Measurements from ENCODE around the gene ACTN4.

The ACTN4 gene

DNA sequence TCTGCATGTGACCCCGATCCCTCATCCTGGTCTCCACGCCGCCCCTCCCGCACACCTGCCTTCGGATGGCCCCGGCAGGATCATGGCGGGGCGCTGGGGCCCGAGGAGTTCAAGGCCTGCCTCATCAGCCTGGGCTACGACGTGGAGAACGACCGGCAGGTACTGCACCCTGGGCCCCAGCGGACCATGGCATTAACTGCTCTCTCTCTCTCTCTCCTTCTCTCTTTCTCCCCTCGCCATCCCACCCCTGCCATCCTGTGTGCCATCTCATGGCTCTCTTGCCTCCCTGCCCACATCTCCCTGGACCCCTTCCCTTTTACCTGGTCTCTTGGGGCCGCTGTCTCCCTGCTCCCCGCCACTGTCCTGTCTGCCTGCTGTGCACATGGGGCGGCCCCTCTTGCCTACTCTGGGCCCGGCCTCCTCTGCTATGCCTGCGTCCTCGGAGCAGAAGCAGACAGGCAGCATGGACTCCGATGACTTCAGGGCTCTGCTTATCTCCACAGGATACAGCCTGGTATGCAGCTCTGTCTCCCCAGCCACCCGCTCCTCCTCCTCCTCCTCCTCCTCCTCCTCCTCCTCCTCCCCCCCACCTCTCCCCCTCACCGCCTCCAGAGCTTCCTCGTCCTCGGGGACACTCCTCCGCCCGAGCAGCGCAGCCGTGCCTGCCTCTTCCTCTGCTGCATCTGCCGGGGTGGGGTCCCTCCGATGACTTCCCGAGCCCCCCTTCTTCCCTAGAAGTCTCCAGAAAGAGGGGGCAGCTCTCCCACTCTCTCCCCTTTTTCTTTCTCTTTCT lies 80.6 kb downstream of the ACTN4 start:
- peaks cover 25% of the 10 kb centered on the region for H3K36me3 Mint-ChIP-seq (ENCODE audit: low read depth)

DNA sequence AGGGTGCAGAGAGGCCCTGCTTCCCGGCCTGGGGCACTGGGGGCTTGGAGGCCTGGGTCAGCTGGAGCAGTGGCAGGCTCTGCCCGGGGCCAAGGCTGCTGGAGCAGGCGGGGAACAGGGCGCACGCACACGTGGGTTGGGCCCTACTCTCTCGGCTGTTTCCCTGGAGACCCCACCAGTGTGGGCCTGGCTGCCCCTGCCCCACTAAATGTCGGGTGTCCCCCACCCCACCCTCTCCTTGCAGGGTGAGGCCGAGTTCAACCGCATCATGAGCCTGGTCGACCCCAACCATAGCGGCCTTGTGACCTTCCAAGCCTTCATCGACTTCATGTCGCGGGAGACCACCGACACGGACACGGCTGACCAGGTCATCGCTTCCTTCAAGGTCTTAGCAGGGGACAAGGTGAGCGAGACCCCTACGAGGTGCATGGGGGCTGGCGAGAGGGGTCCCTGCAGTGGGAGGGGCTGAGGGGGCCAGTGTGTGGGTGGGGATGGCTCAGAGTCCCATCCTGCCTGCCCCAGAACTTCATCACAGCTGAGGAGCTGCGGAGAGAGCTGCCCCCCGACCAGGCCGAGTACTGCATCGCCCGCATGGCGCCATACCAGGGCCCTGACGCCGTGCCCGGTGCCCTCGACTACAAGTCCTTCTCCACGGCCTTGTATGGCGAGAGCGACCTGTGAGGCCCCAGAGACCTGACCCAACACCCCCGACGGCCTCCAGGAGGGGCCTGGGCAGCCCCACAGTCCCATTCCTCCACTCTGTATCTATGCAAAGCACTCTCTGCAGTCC lies 81.5 kb downstream of the ACTN4 start:
- Mint-ChIP-seq H3K9me3 (no peaks in the 10 kb centered on the region), H3K4me1 (ENCODE audit: low read depth) (peaks cover 8% of the 10 kb centered on the region), H3K27me3 (ENCODE audit: low read depth) (no peaks in the 10 kb centered on the region), H3K36me3 (ENCODE audit: low read depth) (peaks cover 25% of the 10 kb centered on the region), H3K27ac (no peak overlapping the region), H3K4me3 (no peak overlapping the region)

More for the DNA sequence above, 80.6 kb downstream of the ACTN4 start:
- Mint-ChIP-seq H3K27ac (no peak overlapping the region), H3K4me3 (no peak overlapping the region), H3K27me3 (ENCODE audit: low read depth) (no peaks in the 10 kb centered on the region), H3K9me3 (no peaks in the 10 kb centered on the region), H3K4me1 (ENCODE audit: low read depth) (peaks cover 5% of the 10 kb centered on the region)

DNA sequence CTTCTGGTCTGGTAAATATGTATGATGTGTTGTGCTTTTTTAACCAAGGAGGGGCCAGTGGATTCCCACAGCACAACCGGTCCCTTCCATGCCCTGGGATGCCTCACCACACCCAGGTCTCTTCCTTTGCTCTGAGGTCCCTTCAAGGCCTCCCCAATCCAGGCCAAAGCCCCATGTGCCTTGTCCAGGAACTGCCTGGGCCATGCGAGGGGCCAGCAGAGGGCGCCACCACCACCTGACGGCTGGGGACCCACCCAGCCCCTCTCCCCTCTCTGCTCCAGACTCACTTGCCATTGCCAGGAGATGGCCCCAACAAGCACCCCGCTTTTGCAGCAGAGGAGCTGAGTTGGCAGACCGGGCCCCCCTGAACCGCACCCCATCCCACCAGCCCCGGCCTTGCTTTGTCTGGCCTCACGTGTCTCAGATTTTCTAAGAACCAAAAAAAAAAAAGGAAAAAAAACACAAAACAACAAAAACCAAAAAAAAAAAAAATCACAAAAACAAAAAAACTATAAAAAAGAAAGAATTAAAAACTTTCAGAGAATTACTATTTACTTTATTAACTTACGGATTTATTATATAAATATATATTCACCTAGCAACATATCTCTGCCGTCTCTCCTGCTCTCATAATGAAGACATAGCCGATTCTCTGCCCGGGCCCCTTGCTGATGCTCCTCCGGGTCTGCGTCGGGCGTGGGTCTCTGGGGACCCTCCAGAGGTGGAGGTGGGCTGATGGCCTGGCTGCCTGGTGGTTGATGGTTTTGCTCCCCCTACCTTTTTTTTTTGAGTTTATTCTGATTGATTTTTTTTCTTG lies 82.4 kb downstream of the ACTN4 start:
- Mint-ChIP-seq H3K4me3 (no peak overlapping the region), H3K27ac (peak overlapping the region; percentile 43), H3K36me3 (ENCODE audit: low read depth) (peaks cover 25% of the 10 kb centered on the region), H3K9me3 (no peaks in the 10 kb centered on the region), H3K4me1 (ENCODE audit: low read depth) (peaks cover 17% of the 10 kb centered on the region), H3K27me3 (ENCODE audit: low read depth) (no peaks in the 10 kb centered on the region)

DNA sequence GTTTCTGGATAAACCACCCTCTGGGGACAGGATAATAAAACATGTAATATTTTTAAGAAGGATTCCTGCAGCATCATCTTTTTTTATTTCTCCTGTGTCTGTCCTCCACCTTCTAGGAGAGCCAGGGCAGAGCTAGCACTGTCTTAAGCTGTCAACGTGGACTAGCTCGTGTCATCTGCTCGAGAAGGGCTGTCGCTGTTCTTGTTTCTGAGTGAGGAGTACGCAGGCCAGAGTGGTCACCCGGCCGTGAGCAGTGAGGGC lies 83.0 kb downstream of the ACTN4 start:
- Mint-ChIP-seq H3K9me3 (no peaks in the 10 kb centered on the region), H3K36me3 (ENCODE audit: low read depth) (peaks cover 25% of the 10 kb centered on the region), H3K4me3 (no peak overlapping the region), H3K27ac (peak overlapping the region; percentile 17), H3K27me3 (ENCODE audit: low read depth) (no peaks in the 10 kb centered on the region), H3K4me1 (ENCODE audit: low read depth) (peaks cover 19% of the 10 kb centered on the region)

DNA sequence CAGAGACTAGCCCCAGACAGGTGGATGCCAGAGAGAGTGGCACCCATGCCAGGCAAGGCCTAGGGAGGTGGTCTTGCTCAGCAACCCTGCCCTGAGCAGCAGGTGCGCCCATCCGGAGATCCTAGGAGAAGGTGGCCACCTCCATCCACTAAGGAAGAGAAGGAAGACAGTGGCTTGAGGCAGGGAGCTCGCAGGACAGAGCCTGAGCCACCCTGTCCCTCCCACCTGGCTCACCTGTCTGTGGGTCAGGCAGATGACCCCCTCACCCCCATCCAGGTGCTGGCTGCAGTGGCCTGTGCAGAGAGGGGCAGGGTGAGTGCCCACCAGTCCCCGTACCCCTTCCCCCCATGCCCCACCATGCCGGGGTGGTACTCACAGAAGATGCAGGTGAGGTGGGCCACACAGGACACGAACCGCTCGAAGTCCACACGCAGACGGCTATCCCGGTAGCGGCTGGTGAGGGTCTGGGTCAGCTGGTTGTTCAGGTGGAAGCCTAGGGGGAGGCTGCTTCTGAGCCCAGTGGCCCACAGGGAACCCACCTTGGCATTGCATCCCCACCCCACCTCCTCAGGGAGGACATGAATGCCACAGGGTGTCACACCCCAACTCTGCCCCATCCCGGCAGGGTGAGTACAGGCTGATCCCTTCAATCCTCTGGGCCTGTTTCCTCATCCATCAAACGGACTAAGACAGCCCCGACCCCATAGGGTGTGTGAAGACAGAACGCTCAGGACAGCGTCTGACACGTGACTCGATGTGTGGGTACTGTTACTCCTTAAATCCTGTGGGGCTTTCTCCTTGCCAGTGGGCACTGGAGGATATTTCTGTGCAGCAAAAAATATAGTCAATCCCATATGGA lies 83.5 kb downstream of the ACTN4 start:
- Mint-ChIP-seq H3K9me3 (no peaks in the 10 kb centered on the region), H3K4me1 (ENCODE audit: low read depth) (peaks cover 19% of the 10 kb centered on the region), H3K27me3 (ENCODE audit: low read depth) (no peaks in the 10 kb centered on the region), H3K4me3 (no peak overlapping the region), H3K36me3 (ENCODE audit: low read depth) (peaks cover 24% of the 10 kb centered on the region), H3K27ac (no peak overlapping the region)

DNA sequence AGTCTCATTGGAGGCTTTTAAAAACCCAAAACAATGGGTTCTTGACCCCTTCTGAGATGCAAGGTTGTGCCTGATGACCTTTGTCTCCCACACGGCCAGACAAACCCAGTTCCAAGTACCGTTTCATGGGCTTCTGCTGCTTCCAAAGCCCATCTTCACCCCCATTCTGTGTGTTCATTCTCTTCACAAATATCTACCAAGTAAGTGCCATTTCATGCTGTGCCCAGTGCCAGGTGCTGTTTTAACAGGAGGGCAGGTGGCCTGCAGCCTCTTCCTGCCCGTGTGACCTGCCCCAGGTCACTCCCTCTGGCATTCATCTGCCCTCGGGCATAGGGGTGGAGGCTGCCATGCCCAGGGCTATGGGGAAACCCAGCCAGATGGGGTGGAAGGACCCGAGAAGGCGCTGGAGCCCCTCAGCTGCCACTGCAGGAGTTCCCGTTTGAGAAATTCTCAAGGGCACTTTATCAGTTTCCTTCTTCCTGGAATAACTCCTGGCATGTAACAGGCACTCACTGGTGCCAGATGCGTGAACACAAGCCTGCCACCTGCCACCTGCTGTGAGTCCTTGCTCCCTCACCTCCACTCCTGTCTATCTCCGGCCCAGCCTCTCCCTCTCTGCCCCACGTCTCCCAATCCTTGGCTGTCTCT lies 84.3 kb downstream of the ACTN4 start:
- Mint-ChIP-seq H3K27ac (peak overlapping the region; percentile 73), H3K4me1 (ENCODE audit: low read depth) (peaks cover 22% of the 10 kb centered on the region), H3K36me3 (ENCODE audit: low read depth) (peaks cover 20% of the 10 kb centered on the region), H3K4me3 (no peak overlapping the region), H3K9me3 (no peaks in the 10 kb centered on the region), H3K27me3 (ENCODE audit: low read depth) (peaks cover 4% of the 10 kb centered on the region)

DNA sequence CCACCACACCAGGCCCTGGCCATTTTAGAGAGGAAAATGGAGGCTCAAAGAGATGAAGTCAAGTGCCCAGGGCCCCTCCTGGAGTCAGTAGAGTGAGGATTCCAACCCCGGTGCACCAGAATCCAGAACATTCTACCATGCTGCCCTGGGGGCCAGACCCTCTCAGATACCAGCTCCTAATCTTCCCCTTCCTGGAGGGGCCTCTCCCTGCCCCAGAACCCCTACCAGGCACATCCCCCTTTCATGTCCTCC lies 85.7 kb downstream of the ACTN4 start:
- Mint-ChIP-seq H3K36me3 (ENCODE audit: low read depth) (peaks cover 19% of the 10 kb centered on the region), H3K27me3 (ENCODE audit: low read depth) (peaks cover 11% of the 10 kb centered on the region), H3K27ac (peak overlapping the region; percentile 85), H3K9me3 (no peaks in the 10 kb centered on the region), H3K4me3 (no peak overlapping the region), H3K4me1 (ENCODE audit: low read depth) (peaks cover 25% of the 10 kb centered on the region)

DNA sequence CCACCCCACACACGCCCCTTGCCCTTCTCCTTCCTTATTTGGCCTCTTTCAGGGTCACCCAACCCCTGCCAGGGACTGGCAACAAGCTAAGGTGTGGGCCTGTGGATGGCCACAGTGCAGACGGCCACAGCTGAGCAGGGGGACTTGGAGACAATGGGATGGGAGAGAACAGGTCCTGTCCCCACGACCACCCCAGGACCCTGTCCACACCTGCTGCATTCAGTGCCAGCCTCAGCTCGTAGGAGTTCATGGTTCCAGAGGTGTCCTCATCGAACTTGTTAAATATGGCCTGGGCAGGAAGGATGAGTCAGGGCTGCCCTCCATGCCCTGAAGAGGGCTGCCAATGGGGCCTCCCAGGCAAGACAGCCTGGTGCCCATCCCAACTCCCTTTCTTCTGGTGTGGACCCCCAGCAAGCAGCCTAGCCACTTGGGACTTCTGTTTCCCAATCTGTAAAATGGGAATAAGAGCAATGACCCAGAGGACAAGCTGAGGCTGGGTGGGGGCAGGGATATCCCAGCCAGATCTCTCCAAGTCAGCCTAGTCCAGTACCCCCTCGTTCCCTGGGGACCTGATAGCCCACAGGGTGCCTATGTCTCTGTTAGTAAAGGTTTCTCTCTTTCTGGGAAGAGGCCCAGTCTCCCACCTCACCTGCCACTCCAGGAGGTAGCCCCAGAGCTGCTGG lies 86.2 kb downstream of the ACTN4 start:
- Mint-ChIP-seq H3K27ac (peak overlapping the region; percentile 85), H3K36me3 (ENCODE audit: low read depth) (peaks cover 19% of the 10 kb centered on the region), H3K4me1 (ENCODE audit: low read depth) (peaks cover 25% of the 10 kb centered on the region), H3K9me3 (no peaks in the 10 kb centered on the region), H3K4me3 (peak overlapping the region; percentile 74), H3K27me3 (ENCODE audit: low read depth) (peaks cover 11% of the 10 kb centered on the region)

DNA sequence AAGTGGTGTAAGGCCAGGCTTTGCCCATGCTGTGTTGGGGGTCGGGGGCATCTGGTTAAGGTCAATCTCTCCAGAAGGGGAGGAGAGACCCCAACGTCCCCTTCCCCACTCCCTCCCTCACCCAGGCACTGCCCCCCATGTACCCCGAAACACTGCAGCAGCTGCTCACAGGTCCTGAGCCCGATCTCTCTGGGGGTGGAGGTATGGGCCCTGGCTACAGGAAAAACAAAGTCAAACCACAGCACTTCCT lies 86.7 kb downstream of the ACTN4 start:
- H3K36me3 Mint-ChIP-seq (ENCODE audit: low read depth): peaks cover 19% of the 10 kb centered on the region
- H3K27ac Mint-ChIP-seq: peak overlapping the region; percentile 85
- H3K9me3 Mint-ChIP-seq: no peaks in the 10 kb centered on the region
- peaks cover 25% of the 10 kb centered on the region for H3K4me1 Mint-ChIP-seq (ENCODE audit: low read depth)
- peaks cover 11% of the 10 kb centered on the region for H3K27me3 Mint-ChIP-seq (ENCODE audit: low read depth)
- peak overlapping the region; percentile 74 for H3K4me3 Mint-ChIP-seq

DNA sequence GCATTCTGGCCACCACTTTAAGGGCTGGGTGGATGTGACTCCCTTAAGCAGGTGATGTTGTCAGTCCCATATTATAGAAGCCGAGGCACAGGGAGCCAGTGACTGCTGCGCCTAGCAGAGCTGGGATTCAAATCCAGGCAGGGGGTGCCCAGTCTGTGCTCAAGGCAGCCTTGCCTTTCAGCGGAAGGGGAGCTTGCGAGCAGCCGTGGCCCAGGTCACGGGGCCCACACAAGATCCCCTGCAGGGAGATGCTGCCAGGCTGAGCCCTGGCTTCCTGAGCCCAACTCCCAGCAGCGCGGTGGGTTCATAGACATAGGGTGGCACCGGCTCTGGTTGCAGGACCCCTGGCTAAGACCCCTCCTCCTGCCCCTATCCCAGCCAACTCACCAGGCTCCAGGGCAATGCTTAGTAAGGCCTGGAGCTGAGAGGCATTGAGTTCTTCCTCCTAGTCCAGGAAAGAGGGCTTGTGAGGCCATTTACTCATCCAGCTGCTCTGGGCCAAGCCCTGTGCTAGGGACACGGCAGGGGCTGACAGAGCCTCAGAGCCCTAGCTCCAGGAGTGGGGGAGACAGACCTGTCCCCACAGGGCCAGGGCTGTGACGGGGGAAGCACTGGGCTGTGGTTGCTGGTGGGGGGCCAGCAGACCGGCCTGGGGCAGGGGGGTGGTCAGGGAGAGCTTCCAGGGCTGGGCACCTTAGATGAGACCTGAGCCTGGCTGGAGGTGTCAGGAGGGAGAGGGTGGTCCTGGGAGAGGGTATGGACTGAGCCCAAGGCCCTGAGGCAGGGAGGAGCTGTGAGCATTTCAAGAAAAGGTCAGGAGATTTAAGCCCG lies 87.2 kb downstream of the ACTN4 start:
- no peaks in the 10 kb centered on the region for H3K9me3 Mint-ChIP-seq
- peak overlapping the region; percentile 74 for H3K4me3 Mint-ChIP-seq
- peaks cover 16% of the 10 kb centered on the region for H3K36me3 Mint-ChIP-seq (ENCODE audit: low read depth)
- H3K27ac Mint-ChIP-seq: peak overlapping the region; percentile 85
- H3K4me1 Mint-ChIP-seq (ENCODE audit: low read depth): peaks cover 23% of the 10 kb centered on the region
- peaks cover 11% of the 10 kb centered on the region for H3K27me3 Mint-ChIP-seq (ENCODE audit: low read depth)

DNA sequence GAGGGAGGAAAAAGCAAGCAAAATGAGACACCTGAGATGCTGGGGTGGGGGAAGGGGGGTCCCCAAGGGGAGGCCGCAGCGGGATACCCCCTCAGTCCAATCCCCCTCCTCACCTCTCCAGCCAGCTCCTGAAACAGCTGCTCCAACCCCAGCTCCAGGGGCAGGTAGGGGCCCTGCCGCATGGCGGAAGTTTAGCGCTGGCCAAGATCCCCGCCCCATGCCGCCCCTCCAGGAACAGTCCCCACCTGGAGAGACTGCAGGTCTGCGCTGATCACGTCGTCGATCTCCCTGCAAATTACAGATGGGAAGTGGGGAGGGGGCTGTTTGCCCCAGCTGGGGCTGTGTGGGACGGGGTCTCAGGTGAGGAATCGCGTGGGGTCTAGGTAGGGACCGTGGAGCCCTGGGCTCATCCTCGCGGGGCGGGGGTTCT lies 87.8 kb downstream of the ACTN4 start:
- Mint-ChIP-seq H3K27ac (peak overlapping the region; percentile 85), H3K4me1 (ENCODE audit: low read depth) (peaks cover 21% of the 10 kb centered on the region), H3K9me3 (no peaks in the 10 kb centered on the region), H3K36me3 (ENCODE audit: low read depth) (peaks cover 12% of the 10 kb centered on the region), H3K27me3 (ENCODE audit: low read depth) (peaks cover 11% of the 10 kb centered on the region), H3K4me3 (peak overlapping the region; percentile 74)

DNA sequence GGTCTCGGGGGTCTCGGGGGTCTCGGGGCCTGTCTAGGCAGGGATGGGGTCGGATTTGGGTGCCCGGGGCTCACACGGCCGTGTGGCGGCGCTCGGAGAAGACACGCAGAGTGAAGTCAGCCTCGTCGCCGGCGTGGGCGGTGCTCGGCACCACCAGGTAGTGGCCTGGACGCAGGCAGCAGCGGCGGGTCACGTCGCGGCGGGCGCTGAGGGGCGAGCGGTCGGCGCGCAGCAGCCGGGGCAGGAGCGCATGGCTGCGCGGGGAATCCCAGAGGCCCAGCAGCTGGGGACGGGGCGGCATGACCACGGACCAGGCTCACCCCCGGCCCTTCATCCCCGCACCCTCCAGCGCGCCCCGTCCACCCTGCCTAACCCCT lies 88.6 kb downstream of the ACTN4 start:
- H3K27ac Mint-ChIP-seq: peak overlapping the region; percentile 41
- no peak overlapping the region for H3K4me3 Mint-ChIP-seq
- H3K36me3 Mint-ChIP-seq (ENCODE audit: low read depth): peaks cover 7% of the 10 kb centered on the region
- peaks cover 11% of the 10 kb centered on the region for H3K27me3 Mint-ChIP-seq (ENCODE audit: low read depth)
- no peaks in the 10 kb centered on the region for H3K9me3 Mint-ChIP-seq
- peaks cover 21% of the 10 kb centered on the region for H3K4me1 Mint-ChIP-seq (ENCODE audit: low read depth)
